ACC112 (cell line): ENCODE measurements around the gene YPEL3.

Experiments used
- H2AFZ ChIP-seq: fragments of 200-600 bp; sonication (generic); one replicate; pipeline ENCODE4 v1.6.0; 2017; ENCODE audit warnings: antibody characterized with exemption, low read length; ENCODE audit not compliant: unreplicated experiment
- H3K27ac ChIP-seq: fragments of 200-600 bp; sonication (generic); 2 replicates; pipeline ENCODE4 v1.5.1; 2014; ENCODE audit warnings: low read depth, mild to moderate bottlenecking, antibody characterized with exemption, low read length, moderate library complexity
- H3K27me3 ChIP-seq: fragments of 200-600 bp; sonication (generic); 2 replicates; pipeline ENCODE4 v1.6.1; 2014; ENCODE audit warnings: mild to moderate bottlenecking, antibody characterized with exemption, low read length, moderate library complexity, mixed read lengths; ENCODE audit not compliant: insufficient read depth
- H3K36me3 ChIP-seq: fragments of 200-600 bp; sonication (generic); 2 replicates; pipeline ENCODE4 v1.6.1; 2016; ENCODE audit warnings: mild to moderate bottlenecking, antibody characterized with exemption, low read length, moderate library complexity, mixed read lengths; ENCODE audit not compliant: insufficient read depth
- H3K4me1 ChIP-seq: fragments of 200-600 bp; sonication (generic); one replicate; pipeline ENCODE4 v1.6.1; 2016; ENCODE audit warnings: low read length, mixed read lengths; ENCODE audit not compliant: insufficient read depth, unreplicated experiment, control insufficient read depth
- H3K4me3 ChIP-seq: fragments of 200-600 bp; sonication (generic); 2 replicates; pipeline ENCODE4 v1.5.1; 2014; ENCODE audit warnings: mild to moderate bottlenecking, low read depth, low read length
- H3K79me2 ChIP-seq: fragments of 200-600 bp; sonication (generic); one replicate; pipeline ENCODE4 v1.6.0; 2016; ENCODE audit warnings: low read length; ENCODE audit not compliant: control insufficient read depth, unreplicated experiment, insufficient read depth

Gene YPEL3

GRCh38 chr16:30104492-30104891 is 8.5 kb upstream of the YPEL3 start:
- peaks cover 18% of the 10 kb centered on the region; the same call in 1 of the 2 replicates for H3K36me3 ChIP-seq
- no peaks in the 10 kb centered on the region for H3K4me1 ChIP-seq
- no peak overlapping the region for H3K4me3 ChIP-seq

GRCh38 chr16:30104090-30104489 is 8.1 kb upstream of the YPEL3 start:
- no peaks in the 10 kb centered on the region for H3K27me3 ChIP-seq
- H2AFZ ChIP-seq = no peak overlapping the region
- H3K27ac ChIP-seq = no peak overlapping the region
- no peaks in the 10 kb centered on the region for H3K4me1 ChIP-seq
- peaks cover 18% of the 10 kb centered on the region; the same call in 1 of the 2 replicates for H3K36me3 ChIP-seq
- H3K4me3 ChIP-seq = no peak overlapping the region
- H3K79me2 ChIP-seq = no peaks in the 10 kb centered on the region

More at GRCh38 chr16:30104492-30104891, 8.5 kb upstream of the YPEL3 start:
- no peaks in the 10 kb centered on the region for H3K79me2 ChIP-seq
- H2AFZ ChIP-seq = no peak overlapping the region
- H3K27me3 ChIP-seq = no peaks in the 10 kb centered on the region
- H3K27ac ChIP-seq = no peak overlapping the region

- H3K36me3 ChIP-seq = peaks cover 10% of the 10 kb centered on the region; the same call in 1 of the 2 replicates
- H2AFZ ChIP-seq = peak overlapping the region; percentile 92
- no peaks in the 10 kb centered on the region for H3K27me3 ChIP-seq
- H3K4me3 ChIP-seq = peak overlapping the region; percentile 79
- H3K4me1 ChIP-seq = peaks cover 13% of the 10 kb centered on the region
- H3K27ac ChIP-seq = 0 out of 2 replicates have a peak overlapping the region, but pooled peaks have one; percentile 52
- peaks cover 3% of the 10 kb centered on the region for H3K79me2 ChIP-seq
These were observed 1.0 kb upstream of the YPEL3 start for GRCh38 chr16:30096862-30097563.

GRCh38 chr16:30095166-30096078 is 591 bp downstream of the YPEL3 start:
- Histone ChIP-seq H3K27ac (no peak overlapping the region), H3K4me1 (peaks cover 15% of the 10 kb centered on the region), H3K79me2 (peaks cover 3% of the 10 kb centered on the region), H3K4me3 (peak overlapping the region; percentile 79), H2AFZ (no peak overlapping the region), H3K27me3 (no peaks in the 10 kb centered on the region), H3K36me3 (peaks cover 10% of the 10 kb centered on the region; the same call in 1 of the 2 replicates)

GRCh38 chr16:30094541-30095165 is 1.4 kb downstream of the YPEL3 start:
- Histone ChIP-seq H3K4me1 (peaks cover 23% of the 10 kb centered on the region), H3K36me3 (peaks cover 10% of the 10 kb centered on the region; the same call in 1 of the 2 replicates), H3K4me3 (no peak overlapping the region; the same call in 1 of the 2 replicates), H2AFZ (no peak overlapping the region), H3K27ac (no peak overlapping the region), H3K79me2 (peaks cover 3% of the 10 kb centered on the region), H3K27me3 (no peaks in the 10 kb centered on the region)

GRCh38 chr16:30092373-30093010 is 3.5 kb downstream of the YPEL3 start:
- Histone ChIP-seq H3K4me1 (peaks cover 25% of the 10 kb centered on the region), H3K4me3 (peak overlapping the region; percentile 73)

GRCh38 chr16:30091474-30092372 is 4.3 kb downstream of the YPEL3 start, which contains the start of gene TBX6:
TBX6 (minus strand) TSS chr16:30091924; CDS start chr16:30091193, 731 bp downstream.
- H3K27ac ChIP-seq = no peak within 1 kb of the TSS
- peaks cover 7% of the 10 kb centered on the region; the same call in 1 of the 2 replicates for H3K36me3 ChIP-seq
- H3K4me3 ChIP-seq = peak within 1 kb of the TSS; percentile 73
- no peaks in the 10 kb centered on the region for H3K27me3 ChIP-seq
- H2AFZ ChIP-seq = peak within 1 kb of the TSS; percentile 86
- H3K4me1 ChIP-seq = peaks cover 25% of the 10 kb centered on the region
- peaks cover 3% of the 10 kb centered on the region for H3K79me2 ChIP-seq

More at GRCh38 chr16:30092373-30093010, 3.5 kb downstream of the YPEL3 start:
- H2AFZ ChIP-seq = peak overlapping the region; percentile 86
- peaks cover 3% of the 10 kb centered on the region for H3K79me2 ChIP-seq
- no peaks in the 10 kb centered on the region for H3K27me3 ChIP-seq
- peaks cover 6% of the 10 kb centered on the region; the same call in 1 of the 2 replicates for H3K36me3 ChIP-seq
- no peak overlapping the region for H3K27ac ChIP-seq

- no peaks in the 10 kb centered on the region for H3K27me3 ChIP-seq
These were observed 5.2 kb downstream of the YPEL3 start for GRCh38 chr16:30090610-30091331.

More at GRCh38 chr16:30090610-30091331, 5.2 kb downstream of the YPEL3 start:
- H3K79me2 ChIP-seq = peaks cover 3% of the 10 kb centered on the region
- H3K4me3 ChIP-seq = no peak overlapping the region
- H3K4me1 ChIP-seq = peaks cover 25% of the 10 kb centered on the region
- no peak overlapping the region; the same call in 1 of the 2 replicates for H3K27ac ChIP-seq
- peaks cover 7% of the 10 kb centered on the region; the same call in 1 of the 2 replicates for H3K36me3 ChIP-seq
- no peak overlapping the region for H2AFZ ChIP-seq
